Suprapubic skin (tissue), 4 donors: ENCODE results near the gene MAP2K2. TPM values are rescaled to one million over a fixed set of nuclear protein-coding genes. Genes with fewer than 3 reads are reported as not detected.

Experiments used
- DNase-seq, 2 donors: peaks; one replicate each; pipeline ENCODE4 v3.0.0-alpha.2; 2019; ENCODE audit warnings: low spot score in 2 of 2
- H3K27ac ChIP-seq: fragments of 200-600 bp; sonication (generic); one replicate; pipeline ENCODE4 v1.5.1; 2019
- H3K27me3 ChIP-seq: fragments of 200-600 bp; sonication (generic); one replicate; pipeline ENCODE4 v1.5.1; 2019
- H3K36me3 ChIP-seq: fragments of 200-600 bp; sonication (generic); one replicate; pipeline ENCODE4 v1.5.1; 2019
- H3K4me1 ChIP-seq: fragments of 200-600 bp; sonication (generic); one replicate; pipeline ENCODE4 v1.5.1; 2019
- H3K4me3 ChIP-seq: fragments of 200-600 bp; sonication (generic); one replicate; pipeline ENCODE4 v1.5.1; 2019; ENCODE audit warnings: mild to moderate bottlenecking
- H3K9me3 ChIP-seq: fragments of 200-600 bp; sonication (generic); one replicate; pipeline ENCODE4 v1.5.1; 2019
- EP300 ChIP-seq: sonication (generic); formaldehyde crosslinking; IDR thresholded peaks from one replicate; pipeline ENCODE4 v1.6.1; 2017; ENCODE audit warnings: antibody characterized with exemption
- POLR2A ChIP-seq, 2 donors: fragments of 450-650 bp; IDR thresholded peaks; one replicate each; pipeline ENCODE4 v1.6.1; 2017; ENCODE audit warnings: antibody characterized with exemption in 2 of 2, mild to moderate bottlenecking in 2 of 2, moderate library complexity in 2 of 2
- POLR2AphosphoS5 ChIP-seq, 3 donors: sonication (generic); formaldehyde crosslinking; IDR thresholded peaks; one replicate each; pipeline ENCODE4 v1.6.1; 2017; ENCODE audit warnings: antibody characterized with exemption in 3 of 3
- WGBS: methylation state at CpG from one replicate; pipeline ENCODE4 v1.1.5; 2018; 5-methylcytosine and 5-hydroxymethylcytosine counted together
- total RNA-seq, 4 donors: library from RNA; depleted of rRNA; stranded (reverse); fragments of >200 nt; gene quantifications; one replicate each; pipeline ENCODE4 v1.1.0, GENCODE V29; 2016
- TF ChIP-seq, protein P1 (sequence below), 2 donors: fragments of 200-600 bp in 1 of 2; fragments of 450-650 bp in 1 of 2; sonication (generic) in 1 of 2; IDR thresholded peaks; one replicate each; pipeline ENCODE4 v1.5.1; 2016 to 2019; ENCODE audit warnings: antibody characterized with exemption in 2 of 2, mild to moderate bottlenecking in 1 of 2, moderate library complexity in 1 of 2

Gene MAP2K2
- total RNA-seq, 4 donors from 2014 or later, result 88.0 to 103 (median 95.0) TPM

DNA sequence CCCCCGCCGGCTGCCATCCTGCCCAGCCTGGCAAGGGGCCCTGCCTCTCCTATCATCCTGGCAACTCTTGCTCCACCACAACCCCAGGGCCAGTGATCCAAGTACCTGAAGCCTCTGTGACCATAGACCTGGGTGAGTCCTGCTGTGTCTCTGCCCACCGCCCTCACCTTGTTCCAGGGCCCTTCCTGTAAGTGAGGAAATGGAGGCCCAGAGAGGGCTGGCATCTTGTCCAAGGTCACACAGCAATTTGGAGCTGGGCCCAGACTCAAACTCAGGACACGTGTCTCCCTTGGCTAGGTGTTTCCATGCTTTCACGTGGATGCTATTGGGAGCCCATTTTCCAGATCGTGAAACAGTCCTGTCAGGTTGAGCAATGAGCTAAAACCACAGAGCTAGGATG is 33.2 kb upstream of the MAP2K2 start:
- Histone ChIP-seq H3K4me1 (no peaks in the 10 kb centered on the region), H3K4me3 (no peak overlapping the region), H3K27ac (no peak overlapping the region), H3K27me3 (peaks cover 39% of the 10 kb centered on the region), H3K36me3 (no peaks in the 10 kb centered on the region), H3K9me3 (no peaks in the 10 kb centered on the region)
- WGBS, result 81% methylated on average over 6 of the region's 6 CpGs
- TF ChIP-seq POLR2AphosphoS5 (IDR thresholded peaks at IDR 0.05) (no peak), EP300 (no peak), POLR2A (IDR thresholded peaks at IDR 0.05) (no peak)
- TF ChIP-seq, protein P1, sequence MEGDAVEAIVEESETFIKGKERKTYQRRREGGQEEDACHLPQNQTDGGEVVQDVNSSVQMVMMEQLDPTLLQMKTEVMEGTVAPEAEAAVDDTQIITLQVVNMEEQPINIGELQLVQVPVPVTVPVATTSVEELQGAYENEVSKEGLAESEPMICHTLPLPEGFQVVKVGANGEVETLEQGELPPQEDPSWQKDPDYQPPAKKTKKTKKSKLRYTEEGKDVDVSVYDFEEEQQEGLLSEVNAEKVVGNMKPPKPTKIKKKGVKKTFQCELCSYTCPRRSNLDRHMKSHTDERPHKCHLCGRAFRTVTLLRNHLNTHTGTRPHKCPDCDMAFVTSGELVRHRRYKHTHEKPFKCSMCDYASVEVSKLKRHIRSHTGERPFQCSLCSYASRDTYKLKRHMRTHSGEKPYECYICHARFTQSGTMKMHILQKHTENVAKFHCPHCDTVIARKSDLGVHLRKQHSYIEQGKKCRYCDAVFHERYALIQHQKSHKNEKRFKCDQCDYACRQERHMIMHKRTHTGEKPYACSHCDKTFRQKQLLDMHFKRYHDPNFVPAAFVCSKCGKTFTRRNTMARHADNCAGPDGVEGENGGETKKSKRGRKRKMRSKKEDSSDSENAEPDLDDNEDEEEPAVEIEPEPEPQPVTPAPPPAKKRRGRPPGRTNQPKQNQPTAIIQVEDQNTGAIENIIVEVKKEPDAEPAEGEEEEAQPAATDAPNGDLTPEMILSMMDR (IDR thresholded peaks at IDR 0.05), result no peak
- no peak for DNase-seq

DNA sequence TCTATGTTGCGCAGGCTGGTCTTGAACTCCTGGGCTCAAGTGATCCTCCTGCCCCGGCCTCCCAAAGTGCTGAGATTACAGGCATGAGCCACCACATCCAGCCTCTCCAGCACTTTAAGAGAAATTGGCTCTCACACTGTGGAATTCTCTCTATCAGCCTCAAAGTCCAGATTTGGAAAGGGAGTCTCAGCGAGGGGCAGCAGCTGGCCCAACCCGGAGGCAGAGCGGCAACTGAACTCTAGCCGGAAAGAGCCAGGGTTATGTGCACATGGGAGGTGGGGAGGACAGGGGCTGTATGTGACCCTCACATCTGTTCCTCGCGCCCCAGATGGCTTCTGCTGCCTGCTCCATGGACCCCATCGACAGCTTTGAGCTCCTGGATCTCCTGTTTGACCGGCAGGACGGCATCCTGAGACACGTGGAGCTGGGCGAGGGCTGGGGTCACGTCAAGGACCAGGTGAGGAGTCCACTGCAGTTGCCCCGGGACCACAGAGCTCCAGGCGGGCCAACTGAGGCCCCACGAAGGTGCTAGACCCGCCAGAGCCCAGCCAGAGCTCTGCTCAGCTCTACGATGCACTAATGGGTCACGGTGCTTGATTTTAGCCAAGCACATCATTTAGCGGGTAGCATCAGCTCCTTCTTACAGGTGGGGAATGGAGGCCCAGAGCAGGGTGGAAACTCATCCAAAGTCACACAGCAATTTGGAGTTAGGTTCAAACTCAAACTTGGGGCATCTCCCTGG is 30.8 kb upstream of the MAP2K2 start:
- H3K4me3 ChIP-seq, result no peak overlapping the region
- 78% methylated on average over 12 of the region's 21 CpGs for WGBS
- H3K4me1 ChIP-seq, result no peaks in the 10 kb centered on the region
- H3K27ac ChIP-seq, result no peak overlapping the region
- no peaks in the 10 kb centered on the region for H3K36me3 ChIP-seq
- no peak for DNase-seq
- no peaks in the 10 kb centered on the region for H3K9me3 ChIP-seq
- TF ChIP-seq EP300 (no peak), POLR2A (IDR thresholded peaks at IDR 0.05) (no peak), POLR2AphosphoS5 (IDR thresholded peaks at IDR 0.05) (no peak)
- TF ChIP-seq, protein P1 (IDR thresholded peaks at IDR 0.05), result no peak
- H3K27me3 ChIP-seq, result peaks cover 42% of the 10 kb centered on the region

DNA sequence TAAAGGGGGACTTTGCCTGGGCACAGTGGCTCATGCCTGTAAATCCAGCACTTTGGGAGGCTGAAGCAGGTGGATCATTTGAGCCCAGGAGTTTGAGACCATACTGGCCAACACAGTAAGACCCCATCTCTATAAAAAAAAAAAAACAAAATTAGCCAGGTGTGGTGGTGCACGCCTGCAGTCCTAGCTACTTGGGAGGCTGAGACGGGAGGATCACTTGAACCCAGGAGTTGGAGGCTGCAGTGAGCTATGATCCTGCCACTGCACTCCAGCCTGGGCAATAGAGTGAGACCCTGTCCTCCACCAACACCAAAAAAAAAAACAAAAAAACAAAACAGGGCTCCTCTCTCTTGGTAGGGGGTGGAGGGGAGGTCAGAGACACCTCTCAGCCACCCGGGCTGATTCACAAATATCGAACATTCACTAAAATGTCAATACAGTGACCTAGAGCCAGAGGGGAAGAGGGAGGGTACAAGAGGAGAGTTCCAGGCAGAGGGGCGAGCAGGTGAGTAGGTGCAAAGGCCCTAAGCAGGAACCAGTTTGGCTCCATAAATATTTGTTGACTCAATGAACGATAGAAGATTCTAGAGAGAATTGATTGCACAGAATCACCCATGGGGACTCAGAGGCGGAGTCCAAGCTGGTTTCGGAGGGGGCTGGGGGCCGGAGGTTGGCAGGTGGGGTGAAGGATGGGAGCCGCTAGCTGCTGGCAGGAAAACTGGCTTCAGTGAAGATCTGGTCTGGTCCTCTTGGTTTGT is 28.5 kb upstream of the MAP2K2 start:
- 73% methylated on average over 10 of the region's 10 CpGs for whole genome bisulfite sequencing
- no peak overlapping the region for H3K27ac ChIP-seq
- H3K4me3 ChIP-seq, result no peak overlapping the region
- no peaks in the 10 kb centered on the region for H3K4me1 ChIP-seq
- DNase-seq, result no peak
- H3K27me3 ChIP-seq, result peaks cover 41% of the 10 kb centered on the region
- no peak for TF ChIP-seq POLR2AphosphoS5 (IDR thresholded peaks at IDR 0.05)
- no peak for TF ChIP-seq POLR2A (IDR thresholded peaks at IDR 0.05)
- no peak for TF ChIP-seq EP300
- TF ChIP-seq, protein P1 (IDR thresholded peaks at IDR 0.05), result no peak
- no peaks in the 10 kb centered on the region for H3K36me3 ChIP-seq
- no peaks in the 10 kb centered on the region for H3K9me3 ChIP-seq

DNA sequence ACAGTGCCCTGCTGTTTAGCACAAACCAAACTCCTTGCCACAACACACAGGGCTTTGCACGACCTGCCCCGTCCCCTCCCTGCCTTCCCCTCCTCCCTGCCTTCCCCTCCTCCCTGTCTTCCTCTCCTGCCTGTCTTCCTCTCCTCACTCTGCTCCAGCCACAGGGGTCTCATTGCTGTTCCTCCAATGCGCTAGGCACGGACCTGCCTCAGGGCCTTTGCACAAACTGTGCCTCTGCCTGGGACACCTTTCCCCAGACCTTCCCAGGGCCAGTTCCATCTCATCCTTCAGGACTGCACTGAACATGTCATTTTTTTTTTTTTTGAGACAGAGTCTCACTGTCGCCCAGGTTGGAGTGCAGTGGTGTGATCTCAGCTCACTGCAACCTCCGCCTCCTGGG is 27.7 kb upstream of the MAP2K2 start:
- DNase-seq, result no peak
- Histone ChIP-seq H3K36me3 (no peaks in the 10 kb centered on the region), H3K4me1 (no peaks in the 10 kb centered on the region), H3K4me3 (no peak overlapping the region), H3K27me3 (peaks cover 37% of the 10 kb centered on the region), H3K27ac (no peak overlapping the region), H3K9me3 (no peaks in the 10 kb centered on the region)
- no peak for TF ChIP-seq EP300
- TF ChIP-seq POLR2A (IDR thresholded peaks at IDR 0.05), result no peak
- TF ChIP-seq, protein P1 (IDR thresholded peaks at IDR 0.05), result no peak
- TF ChIP-seq POLR2AphosphoS5 (IDR thresholded peaks at IDR 0.05), result no peak
- 78% methylated on average over 6 of the region's 6 CpGs for WGBS
